GM12873 (cell line): Measurements from ENCODE around the gene ATAD1.

ENCODE experiments used
- CTCF ChIP-seq: IDR thresholded peaks from 2 replicates; pipeline ENCODE4 v1.5.1; 2012; ENCODE audit warnings: low read depth, mild to moderate bottlenecking, moderate library complexity, low read length, control low read depth; ENCODE audit not compliant: insufficient read depth; ENCODE audit errors: missing control alignments

Gene ATAD1

DNA sequence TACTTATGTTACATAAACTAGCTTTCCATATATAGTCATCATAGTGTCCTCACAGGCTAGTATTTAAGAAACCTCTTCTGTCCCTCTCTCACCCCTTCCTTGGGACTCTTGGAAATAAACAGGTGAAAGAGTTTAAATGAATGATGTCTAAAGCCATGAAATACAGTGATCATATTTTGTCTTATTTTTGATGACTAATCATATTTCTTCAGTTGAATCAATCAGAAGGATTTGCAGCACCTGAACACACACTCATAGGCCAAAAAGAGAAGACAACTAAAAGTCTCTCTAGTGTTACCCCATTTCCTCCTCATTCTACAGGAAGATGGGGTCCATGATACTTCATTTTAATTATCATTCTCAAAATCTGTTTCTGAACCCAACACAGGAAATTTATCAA is 8.6 kb upstream of the ATAD1 start:
- no peak for TF ChIP-seq CTCF

DNA sequence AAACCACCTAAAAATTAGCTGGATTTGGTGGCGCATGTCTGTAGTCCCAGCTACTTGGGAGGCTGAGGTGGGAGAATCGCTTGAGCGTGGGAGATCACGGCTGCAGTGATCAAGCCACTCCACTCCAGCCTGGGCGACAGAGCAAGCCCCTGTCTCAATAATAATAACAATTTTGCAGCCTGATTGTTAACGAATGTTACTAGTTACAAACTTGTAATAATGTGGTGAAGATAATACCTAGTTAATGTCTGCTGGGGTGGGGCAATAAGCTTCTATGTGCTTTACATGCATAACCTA is 1.2 kb upstream of the ATAD1 start:
- no peak for TF ChIP-seq CTCF

DNA sequence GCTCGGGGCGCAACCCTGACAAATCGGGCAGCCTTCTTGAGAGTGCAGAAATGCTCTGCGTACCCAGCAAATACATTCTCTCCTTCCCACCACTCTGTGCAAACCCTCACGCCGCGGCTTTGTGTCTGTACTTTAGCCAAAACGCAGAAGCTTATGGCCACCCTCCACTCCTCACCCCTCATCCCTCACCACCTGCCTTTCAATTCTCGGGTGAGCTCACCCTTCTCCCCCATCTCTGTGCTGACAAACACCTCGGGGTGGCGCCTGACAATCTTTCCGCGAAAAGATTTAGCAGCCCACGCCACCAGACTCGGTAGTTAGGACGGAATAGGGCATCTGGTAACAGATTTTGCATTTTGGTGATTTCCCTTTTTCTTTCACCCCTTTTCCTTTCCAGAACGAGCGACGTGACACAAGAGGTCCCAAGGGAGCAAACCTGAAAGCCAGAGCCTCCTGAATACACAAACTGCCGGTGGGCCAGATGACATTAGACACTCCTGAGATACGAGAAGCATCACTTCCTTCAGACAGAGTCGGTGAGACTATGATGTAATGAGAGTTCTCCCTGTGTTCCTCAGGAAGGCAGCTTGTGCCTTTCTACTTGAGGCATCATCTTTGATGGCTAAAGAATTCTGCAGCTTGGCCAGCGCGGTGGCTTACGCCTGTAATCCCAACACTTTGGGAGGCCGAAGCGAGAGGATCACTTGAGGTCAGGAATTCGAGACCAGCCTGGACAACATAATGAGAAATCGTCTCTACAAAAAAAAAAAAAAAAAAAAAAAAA is 671 bp upstream of the ATAD1 start:
- TF ChIP-seq CTCF = peak; percentile 17

DNA sequence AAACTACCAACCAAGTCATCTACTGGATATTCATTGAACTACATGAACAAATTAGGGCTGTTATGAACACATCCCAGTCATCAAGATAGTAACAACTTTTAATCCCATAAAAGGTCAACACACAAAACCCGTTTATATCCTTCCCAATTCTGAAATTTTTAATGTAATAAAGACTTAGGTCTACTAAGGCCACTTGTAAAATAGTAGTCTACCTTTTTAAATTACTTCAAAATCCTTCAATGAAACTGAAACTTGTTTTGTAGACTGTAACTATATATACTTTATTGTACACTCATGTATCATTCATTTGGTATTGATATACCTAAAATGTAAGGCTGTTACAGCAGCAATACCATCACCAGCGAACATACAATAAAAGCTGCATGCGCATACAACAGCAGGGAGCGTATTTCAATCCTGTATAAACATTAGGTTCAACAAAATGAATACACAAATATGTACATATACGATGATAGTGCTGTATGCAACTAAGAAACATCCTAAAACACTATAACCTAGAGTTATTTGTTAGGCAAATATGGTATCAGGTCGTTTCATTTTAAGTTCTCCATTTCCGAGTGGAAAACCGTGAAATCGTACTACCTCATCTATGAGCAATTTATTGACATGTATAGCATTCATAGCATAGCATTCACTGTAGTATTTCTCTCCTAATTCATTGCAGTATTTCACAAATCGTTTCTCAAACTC is 973 bp downstream of the ATAD1 start:
- peak; percentile 13 for TF ChIP-seq CTCF

- peak; percentile 24 for TF ChIP-seq CTCF
Measured at GRCh38 chr10:87816163-87816897, 1.7 kb downstream of the ATAD1 start.

DNA sequence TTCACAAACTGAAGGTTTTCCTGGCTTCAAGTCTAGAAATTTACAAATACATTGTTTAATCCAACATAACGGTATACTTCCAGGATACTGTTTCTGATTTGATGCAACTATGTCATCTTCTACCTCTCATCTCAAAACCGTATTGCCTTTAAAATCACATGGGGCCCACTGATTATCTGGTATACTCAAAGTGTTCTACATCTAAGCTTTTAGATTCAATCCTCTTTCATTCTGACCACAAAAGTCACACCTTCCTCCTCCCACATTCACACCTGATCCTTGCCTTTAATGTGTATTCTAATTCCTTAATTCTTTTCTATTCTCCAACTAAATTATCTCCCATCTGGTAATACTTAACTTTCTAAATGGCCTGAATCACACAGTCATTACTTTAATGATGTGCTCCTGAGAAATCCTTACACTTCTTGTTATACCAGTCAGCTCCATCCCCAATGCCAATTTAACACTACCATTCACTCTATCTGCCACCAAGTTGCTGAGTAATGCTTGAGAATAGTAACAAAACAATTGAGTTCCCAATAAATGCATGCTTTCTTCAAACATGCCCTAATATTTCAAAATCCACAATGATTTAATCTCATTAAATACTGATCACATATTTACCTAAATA is 13.0 kb downstream of the ATAD1 start:
- no peak for TF ChIP-seq CTCF

DNA sequence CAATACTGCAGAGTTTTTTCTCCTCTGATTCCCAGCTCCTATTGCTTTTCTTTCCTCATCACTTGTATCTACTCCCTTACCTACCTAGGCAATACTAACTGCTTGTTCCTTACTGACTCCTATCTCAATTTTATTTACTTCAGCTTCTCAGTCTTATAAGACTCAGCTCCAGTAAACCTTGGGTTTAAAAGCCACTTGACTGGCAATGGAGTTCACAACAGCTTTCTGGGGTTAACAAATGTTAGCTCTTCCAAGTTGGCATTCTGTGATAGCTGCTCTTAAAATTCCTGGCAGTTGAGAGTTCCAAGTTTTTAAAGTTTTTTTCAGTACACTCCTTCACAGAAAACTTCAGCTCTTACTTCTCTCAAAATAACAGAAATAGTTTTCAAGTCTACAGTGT is 14.2 kb downstream of the ATAD1 start:
- no peak for TF ChIP-seq CTCF
